Measurements from ENCODE around the gene SLC34A3. TPM values are rescaled to one million over a fixed set of nuclear protein-coding genes. Genes with fewer than 3 reads are reported as not detected.

SLC34A3 gene
- total RNA-seq, 1 experiment from 2014 or later: 0.13 TPM

DNA sequence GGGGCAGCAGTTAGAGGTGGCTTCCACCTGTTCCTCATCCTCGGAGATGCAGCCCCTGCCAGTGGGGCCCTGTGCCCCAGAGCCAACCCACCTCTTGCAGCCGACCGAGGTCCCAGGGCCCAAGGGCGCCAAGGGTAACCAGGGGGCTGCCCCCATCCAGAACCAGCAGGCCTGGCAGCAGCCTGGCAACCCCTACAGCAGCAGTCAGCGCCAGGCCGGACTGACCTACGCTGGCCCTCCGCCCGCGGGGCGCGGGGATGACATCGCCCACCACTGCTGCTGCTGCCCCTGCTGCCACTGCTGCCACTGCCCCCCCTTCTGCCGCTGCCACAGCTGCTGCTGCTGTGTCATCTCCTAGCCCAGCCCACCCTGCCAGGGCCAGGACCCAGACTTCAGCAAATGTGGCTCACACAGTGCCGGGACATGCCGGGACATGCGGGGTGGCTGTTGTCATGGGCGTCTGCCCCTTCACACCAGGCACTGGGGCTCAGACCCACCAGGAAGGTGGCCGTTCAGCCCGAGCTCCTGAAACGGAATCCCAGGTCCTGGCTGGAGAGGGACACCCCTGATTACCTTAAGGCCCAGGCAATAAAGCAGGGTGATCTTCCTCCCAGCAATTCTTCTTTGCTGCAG lies 4.9 kb upstream of the SLC34A3 start:
- DNase-seq (ENCODE audit: low spot score) (no peak), ATAC-seq (no peak)
- H3K27ac Mint-ChIP-seq: no peak overlapping the region
- H3K4me1 Mint-ChIP-seq: peaks cover 3% of the 10 kb centered on the region
- POLR2A ChIA-PET: interaction anchor here (0.5 to 1.6 kb wide), 2 partner anchors 108 to 111 kb away, joined by 3 read pairs; no protein-coding TSS in a partner anchor
- no peaks in the 10 kb centered on the region for H3K36me3 Mint-ChIP-seq
- TF ChIP-seq TCF7 (CRISPR knock-in tag; IDR thresholded peaks at IDR 0.05; ENCODE audit: low read depth): 0 out of 2 replicates have a peak, but pooled peaks have one; percentile 10
- no peak for TF ChIP-seq PRRX2 (CRISPR knock-in tag; IDR thresholded peaks at IDR 0.05)
- TF ChIP-seq NFE2L1 (CRISPR knock-in tag; IDR thresholded peaks at IDR 0.05): no peak
- CTCF ChIA-PET: interaction anchor here (1.2 to 8.9 kb wide), 9 partner anchors 10 to 216 kb away, joined by 3 to 143 read pairs (median 4); partner anchors contain the start of genes ANAPC2, NPDC1 and SSNA1
- H3K9me3 Mint-ChIP-seq: no peaks in the 10 kb centered on the region
- H3K4me3 Mint-ChIP-seq: peak overlapping the region; percentile 35
- no peaks in the 10 kb centered on the region for H3K27me3 Mint-ChIP-seq (ENCODE audit: low read depth)

- no peaks in the 10 kb centered on the region for H3K9me3 Mint-ChIP-seq
- H3K36me3 Mint-ChIP-seq: no peaks in the 10 kb centered on the region
- POLR2A ChIA-PET: interaction anchor here (0.5 to 1.6 kb wide), 3 partner anchors 38 to 111 kb away, joined by 3 read pairs; partner anchors contain the start of gene SSNA1
- H3K4me3 Mint-ChIP-seq: no peak overlapping the region
- no peak overlapping the region; the same call in 1 of the 2 replicates for H3K27ac Mint-ChIP-seq
- peaks cover 3% of the 10 kb centered on the region for H3K4me1 Mint-ChIP-seq
- ATAC-seq: no peak
- no peaks in the 10 kb centered on the region for H3K27me3 Mint-ChIP-seq (ENCODE audit: low read depth)
- DNase-seq (ENCODE audit: low spot score): no peak
- CTCF ChIA-PET: interaction anchor here (1.3 to 8.9 kb wide), 14 partner anchors 9 to 215 kb away, joined by 3 to 143 read pairs (median 11); partner anchors contain the start of genes ANAPC2, NPDC1, SAPCD2 and SSNA1
- no peak for TF ChIP-seq ZNF425 (CRISPR knock-in tag; conservative IDR thresholded peaks at IDR 0.05)
Observed at GRCh38 chr9:137226338-137227053, 4.2 kb upstream of the SLC34A3 start.

GRCh38 chr9:137227054-137227852 lies 3.4 kb upstream of the SLC34A3 start, which contains the start of gene RNF224:
TSS of gene RNF224 (plus strand) at chr9:137227502. CDS start at chr9:137228336, 834 bp downstream.
- H3K4me1 Mint-ChIP-seq: peaks cover 3% of the 10 kb centered on the region
- ChIA-PET POLR2A (interaction anchor here (1.0 kb wide), 3 partner anchors 13 to 38 kb away, joined by 3 to 4 read pairs (median 3); partner anchors contain the start of genes SSNA1, TPRN and TUBB4B), CTCF (interaction anchor here (0.5 to 8.9 kb wide), 38 partner anchors 8 to 279 kb away, joined by 3 to 143 read pairs (median 6); partner anchors contain the start of genes ANAPC2, EXD3, LRRC26 and MAN1B1)
- TF ChIP-seq, protein P1, sequence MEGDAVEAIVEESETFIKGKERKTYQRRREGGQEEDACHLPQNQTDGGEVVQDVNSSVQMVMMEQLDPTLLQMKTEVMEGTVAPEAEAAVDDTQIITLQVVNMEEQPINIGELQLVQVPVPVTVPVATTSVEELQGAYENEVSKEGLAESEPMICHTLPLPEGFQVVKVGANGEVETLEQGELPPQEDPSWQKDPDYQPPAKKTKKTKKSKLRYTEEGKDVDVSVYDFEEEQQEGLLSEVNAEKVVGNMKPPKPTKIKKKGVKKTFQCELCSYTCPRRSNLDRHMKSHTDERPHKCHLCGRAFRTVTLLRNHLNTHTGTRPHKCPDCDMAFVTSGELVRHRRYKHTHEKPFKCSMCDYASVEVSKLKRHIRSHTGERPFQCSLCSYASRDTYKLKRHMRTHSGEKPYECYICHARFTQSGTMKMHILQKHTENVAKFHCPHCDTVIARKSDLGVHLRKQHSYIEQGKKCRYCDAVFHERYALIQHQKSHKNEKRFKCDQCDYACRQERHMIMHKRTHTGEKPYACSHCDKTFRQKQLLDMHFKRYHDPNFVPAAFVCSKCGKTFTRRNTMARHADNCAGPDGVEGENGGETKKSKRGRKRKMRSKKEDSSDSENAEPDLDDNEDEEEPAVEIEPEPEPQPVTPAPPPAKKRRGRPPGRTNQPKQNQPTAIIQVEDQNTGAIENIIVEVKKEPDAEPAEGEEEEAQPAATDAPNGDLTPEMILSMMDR (IDR thresholded peaks at IDR 0.05): peak; percentile 85
- no peak for TF ChIP-seq JAZF1 (CRISPR knock-in tag; IDR thresholded peaks at IDR 0.05)
- no peak for TF ChIP-seq ELF4 (CRISPR knock-in tag; IDR thresholded peaks at IDR 0.05; ENCODE audit: low read depth)
- H3K36me3 Mint-ChIP-seq: no peaks in the 10 kb centered on the region
- no peak within 1 kb of the TSS; the same call in 1 of the 2 replicates for H3K27ac Mint-ChIP-seq
- ATAC-seq (peak; percentile 58), DNase-seq (ENCODE audit: low spot score) (peak; percentile 91)
- no peaks in the 10 kb centered on the region for H3K27me3 Mint-ChIP-seq (ENCODE audit: low read depth)
- H3K9me3 Mint-ChIP-seq: no peaks in the 10 kb centered on the region
- H3K4me3 Mint-ChIP-seq: peak within 1 kb of the TSS; percentile 53

DNA sequence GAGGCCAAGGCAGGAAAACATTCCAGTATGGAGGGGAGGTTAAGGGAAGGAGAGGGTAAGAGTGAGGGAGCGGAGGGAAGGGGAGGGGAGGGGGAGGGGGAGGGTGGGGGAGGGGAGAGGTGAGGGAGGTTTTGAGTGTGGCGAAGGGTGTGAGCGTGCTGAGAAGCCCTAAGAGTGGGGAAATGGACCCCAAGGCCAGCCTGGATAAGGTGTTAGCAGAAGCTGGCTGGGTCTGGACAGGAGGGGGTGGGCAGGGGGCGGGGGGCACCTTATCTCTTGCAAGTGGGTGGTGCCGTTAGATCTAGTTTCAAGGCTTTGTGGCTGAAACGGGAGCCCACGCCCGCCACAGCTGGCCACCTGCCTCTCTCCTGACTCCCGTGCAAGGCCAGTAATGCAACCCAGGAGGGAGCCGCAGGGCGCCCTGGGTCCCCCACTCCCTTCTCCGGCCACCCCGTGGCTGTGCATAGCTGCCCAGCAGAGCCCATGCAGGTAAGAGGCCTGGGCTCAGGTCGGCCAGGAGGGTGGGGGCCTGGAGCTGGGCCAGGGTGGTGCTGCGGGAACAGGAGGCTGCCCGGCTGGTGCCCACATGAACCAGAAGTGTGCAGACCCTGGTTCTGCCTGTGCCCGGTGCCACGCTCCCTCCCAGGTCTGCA lies 2.7 kb upstream of the SLC34A3 start:
- CTCF ChIA-PET: interaction anchor here (0.7 to 8.9 kb wide), 33 partner anchors 8 to 280 kb away, joined by 3 to 143 read pairs (median 6); partner anchors contain the start of genes ANAPC2, EXD3, LRRC26 and MAN1B1
- POLR2A ChIA-PET: interaction anchor here (1.0 kb wide), 2 partner anchors 13 to 27 kb away, joined by 3 to 4 read pairs; partner anchors contain the start of genes TPRN and TUBB4B
- peak overlapping the region; percentile 53 for H3K4me3 Mint-ChIP-seq
- no peaks in the 10 kb centered on the region for H3K9me3 Mint-ChIP-seq
- no peak for DNase-seq (ENCODE audit: low spot score)
- ATAC-seq: no peak
- peaks cover 3% of the 10 kb centered on the region for H3K4me1 Mint-ChIP-seq
- no peak for TF ChIP-seq E2F5 (CRISPR knock-in tag; IDR thresholded peaks at IDR 0.05)
- no peaks in the 10 kb centered on the region for H3K27me3 Mint-ChIP-seq (ENCODE audit: low read depth)
- H3K36me3 Mint-ChIP-seq: no peaks in the 10 kb centered on the region
- no peak overlapping the region for H3K27ac Mint-ChIP-seq

All from WTC11 (cell line).